IPS-18a (cell line): ENCODE measurements around the gene PDE4B.

ENCODE experiments used
- H3K27ac ChIP-seq: one replicate; pipeline ENCODE4 v1.5.1; 2013; ENCODE audit warnings: low read length
- H3K27me3 ChIP-seq: one replicate; pipeline ENCODE4 v1.6.1; 2013; ENCODE audit warnings: mild to moderate bottlenecking, low read length; ENCODE audit not compliant: control insufficient read depth, insufficient read depth
- H3K36me3 ChIP-seq: one replicate; pipeline ENCODE4 v1.6.1; 2013; ENCODE audit warnings: low read depth, low read length; ENCODE audit not compliant: control insufficient read depth
- H3K4me1 ChIP-seq: one replicate; pipeline ENCODE4 v1.6.1; 2013; ENCODE audit warnings: low read depth, low read length; ENCODE audit not compliant: control insufficient read depth
- H3K4me3 ChIP-seq: one replicate; pipeline ENCODE4 v1.5.1; 2013; ENCODE audit warnings: low read length
- H3K9ac ChIP-seq: one replicate; pipeline ENCODE4 v1.6.1; 2013; ENCODE audit warnings: mild to moderate bottlenecking, low read length, moderate library complexity
- H3K9me3 ChIP-seq: one replicate; pipeline ENCODE4 v1.6.1; 2013; ENCODE audit warnings: low read depth, low read length; ENCODE audit not compliant: control insufficient read depth

PDE4B gene

GRCh38 chr1:65773391-65774123 lies 19.1 kb upstream of the PDE4B start:
- Histone ChIP-seq H3K9me3 (no peaks in the 10 kb centered on the region), H3K9ac (no peak overlapping the region), H3K27me3 (no peaks in the 10 kb centered on the region), H3K27ac (no peak overlapping the region), H3K4me3 (no peak overlapping the region), H3K36me3 (no peaks in the 10 kb centered on the region), H3K4me1 (no peaks in the 10 kb centered on the region)

- no peaks in the 10 kb centered on the region for H3K4me1 ChIP-seq
- no peak overlapping the region for H3K4me3 ChIP-seq
- H3K27me3 ChIP-seq, result peaks cover 41% of the 10 kb centered on the region
- H3K27ac ChIP-seq, result no peak overlapping the region
- no peaks in the 10 kb centered on the region for H3K9me3 ChIP-seq
- no peaks in the 10 kb centered on the region for H3K36me3 ChIP-seq
- H3K9ac ChIP-seq, result no peak overlapping the region
Measured at GRCh38 chr1:65788762-65789161, 3.9 kb upstream of the PDE4B start.

GRCh38 chr1:65791396-65791795 lies 1.3 kb upstream of the PDE4B start:
- no peaks in the 10 kb centered on the region for H3K4me1 ChIP-seq
- H3K27me3 ChIP-seq, result peaks cover 67% of the 10 kb centered on the region
- H3K36me3 ChIP-seq, result no peaks in the 10 kb centered on the region
- no peak overlapping the region for H3K27ac ChIP-seq
- no peaks in the 10 kb centered on the region for H3K9me3 ChIP-seq
- no peak overlapping the region for H3K9ac ChIP-seq
- H3K4me3 ChIP-seq, result no peak overlapping the region

- H3K27me3 ChIP-seq, result peaks cover 69% of the 10 kb centered on the region
Measured at GRCh38 chr1:65791801-65792668, 660 bp upstream of the PDE4B start.

GRCh38 chr1:65793359-65793732 lies 651 bp downstream of the PDE4B start:
- no peak overlapping the region for H3K27ac ChIP-seq
- H3K36me3 ChIP-seq, result no peaks in the 10 kb centered on the region
- peak overlapping the region; percentile 66 for H3K4me3 ChIP-seq
- H3K4me1 ChIP-seq, result no peaks in the 10 kb centered on the region
- no peak overlapping the region for H3K9ac ChIP-seq
- H3K27me3 ChIP-seq, result peaks cover 69% of the 10 kb centered on the region
- H3K9me3 ChIP-seq, result no peaks in the 10 kb centered on the region

More at GRCh38 chr1:65791801-65792668, 660 bp upstream of the PDE4B start:
- no peaks in the 10 kb centered on the region for H3K9me3 ChIP-seq
- H3K9ac ChIP-seq, result no peak overlapping the region
- H3K4me1 ChIP-seq, result no peaks in the 10 kb centered on the region
- no peak overlapping the region for H3K27ac ChIP-seq
- no peaks in the 10 kb centered on the region for H3K36me3 ChIP-seq
- H3K4me3 ChIP-seq, result peak overlapping the region; percentile 66

- Histone ChIP-seq H3K9me3 (no peaks in the 10 kb centered on the region), H3K4me1 (no peaks in the 10 kb centered on the region), H3K27ac (no peak overlapping the region), H3K9ac (no peak overlapping the region), H3K27me3 (peaks cover 63% of the 10 kb centered on the region), H3K36me3 (no peaks in the 10 kb centered on the region), H3K4me3 (no peak overlapping the region)
Measured at GRCh38 chr1:65795311-65795710, 2.6 kb downstream of the PDE4B start.

- no peaks in the 10 kb centered on the region for H3K9me3 ChIP-seq
- no peak overlapping the region for H3K4me3 ChIP-seq
- H3K9ac ChIP-seq, result no peak overlapping the region
- no peaks in the 10 kb centered on the region for H3K36me3 ChIP-seq
- no peaks in the 10 kb centered on the region for H3K4me1 ChIP-seq
- no peak overlapping the region for H3K27ac ChIP-seq
- peaks cover 20% of the 10 kb centered on the region for H3K27me3 ChIP-seq
Measured at GRCh38 chr1:65799601-65800000, 6.9 kb downstream of the PDE4B start.

GRCh38 chr1:65804584-65804983 lies 11.9 kb downstream of the PDE4B start:
- Histone ChIP-seq H3K4me1 (no peaks in the 10 kb centered on the region), H3K36me3 (no peaks in the 10 kb centered on the region), H3K27me3 (no peaks in the 10 kb centered on the region), H3K9ac (no peak overlapping the region), H3K4me3 (no peak overlapping the region), H3K27ac (no peak overlapping the region), H3K9me3 (no peaks in the 10 kb centered on the region)

GRCh38 chr1:65812065-65812464 lies 19.4 kb downstream of the PDE4B start:
- no peak overlapping the region for H3K27ac ChIP-seq
- no peak overlapping the region for H3K9ac ChIP-seq
- no peaks in the 10 kb centered on the region for H3K4me1 ChIP-seq

GRCh38 chr1:65813956-65814355 lies 21.3 kb downstream of the PDE4B start:
- Histone ChIP-seq H3K4me1 (no peaks in the 10 kb centered on the region), H3K27me3 (no peaks in the 10 kb centered on the region), H3K9me3 (no peaks in the 10 kb centered on the region), H3K27ac (no peak overlapping the region), H3K9ac (no peak overlapping the region), H3K36me3 (no peaks in the 10 kb centered on the region), H3K4me3 (no peak overlapping the region)

More at GRCh38 chr1:65812065-65812464, 19.4 kb downstream of the PDE4B start:
- Histone ChIP-seq H3K4me3 (no peak overlapping the region), H3K27me3 (no peaks in the 10 kb centered on the region), H3K36me3 (no peaks in the 10 kb centered on the region), H3K9me3 (no peaks in the 10 kb centered on the region)

- H3K27ac ChIP-seq, result no peak overlapping the region
- no peaks in the 10 kb centered on the region for H3K27me3 ChIP-seq
- H3K4me3 ChIP-seq, result no peak overlapping the region
- no peaks in the 10 kb centered on the region for H3K9me3 ChIP-seq
- H3K36me3 ChIP-seq, result no peaks in the 10 kb centered on the region
- no peaks in the 10 kb centered on the region for H3K4me1 ChIP-seq
- no peak overlapping the region for H3K9ac ChIP-seq
Measured at GRCh38 chr1:65814752-65815151, 22.1 kb downstream of the PDE4B start.
